Gastroesophageal sphincter (tissue), 4 donors: ENCODE data around the gene ZNF592. TPM values are rescaled to one million over a fixed set of nuclear protein-coding genes. Genes with fewer than 3 reads are reported as not detected.
"Not testable (repeated sequence)": the region's sequence is repeated elsewhere in the genome, so short reads cannot be mapped to it uniquely, and the experiment has no call there.

Source experiments
- ATAC-seq: fragments of 150-250 bp; one replicate; pipeline ENCODE4 v1.9.1; 2016; ENCODE audit warnings: mild to moderate bottlenecking, moderate library complexity
- H3K27ac ChIP-seq, 4 donors: fragments of 200-600 bp; sonication (generic) in 3 of 4; 1 replicate in 3 of 4; 2 replicates in 1 of 4; pipeline ENCODE4 v1.5.1; 2016 to 2019
- H3K27me3 ChIP-seq: fragments of 200-600 bp; sonication (generic); one replicate; pipeline ENCODE4 v1.5.1; 2019
- H3K36me3 ChIP-seq, 2 donors: fragments of 200-600 bp; sonication (generic); one replicate each; pipeline ENCODE4 v1.5.1; 2019; ENCODE audit warnings: control low read depth in 1 of 2
- H3K4me1 ChIP-seq, 3 donors: fragments of 200-600 bp; sonication (generic); 1 replicate in 2 of 3; 2 replicates in 1 of 3; pipeline ENCODE4 v1.5.1; 2016 to 2019; ENCODE audit warnings: control low read depth in 2 of 3
- H3K4me3 ChIP-seq, 2 donors: fragments of 200-600 bp; sonication (generic); one replicate each; pipeline ENCODE4 v1.5.1; 2019; ENCODE audit warnings: mild to moderate bottlenecking in 1 of 2, moderate library complexity in 1 of 2
- H3K9me3 ChIP-seq, 3 donors: fragments of 200-600 bp; sonication (generic); one replicate each; pipeline ENCODE4 v1.5.1; 2017 to 2019; ENCODE audit warnings: control low read depth in 2 of 3
- EP300 ChIP-seq: sonication (generic); formaldehyde crosslinking; IDR thresholded peaks from one replicate; pipeline ENCODE4 v1.6.1; 2017; ENCODE audit warnings: antibody characterized with exemption, mild to moderate bottlenecking
- POLR2A ChIP-seq, 2 donors: fragments of 450-650 bp; IDR thresholded peaks; one replicate each; pipeline ENCODE4 v1.6.1; 2017; ENCODE audit warnings: antibody characterized with exemption in 2 of 2, mild to moderate bottlenecking in 2 of 2, moderate library complexity in 1 of 2
- POLR2AphosphoS5 ChIP-seq: sonication (generic); formaldehyde crosslinking; IDR thresholded peaks from one replicate; pipeline ENCODE4 v1.6.1; 2017; ENCODE audit warnings: antibody characterized with exemption
- WGBS, 2 donors: methylation state at CpG; one replicate each; pipeline ENCODE4 v1.1.5; 2018; ENCODE audit warnings: low coverage in 1 of 2; 5-methylcytosine and 5-hydroxymethylcytosine counted together
- total RNA-seq, 4 donors: library from RNA; depleted of rRNA; stranded (reverse); fragments of >200 nt; gene quantifications; one replicate each; pipeline ENCODE4 v1.1.0, GENCODE V29; 2016
- TF ChIP-seq, protein P1 (sequence below), 4 experiments: fragments of 200-600 bp in 2 of 4; fragments of 450-650 bp in 2 of 4; sonication (generic) in 1 of 4; IDR thresholded peaks; one replicate each; pipeline ENCODE4 v1.5.1; 2017 to 2019; ENCODE audit warnings: antibody characterized with exemption in 4 of 4, mild to moderate bottlenecking in 2 of 4, moderate library complexity in 2 of 4

Gene ZNF592
- total RNA-seq, 4 donors from 2014 or later = 15.7 to 26.0 (median 19.1) TPM

- not testable (repeated sequence) for H3K4me3 ChIP-seq, H3K9me3 ChIP-seq, H3K36me3 ChIP-seq, H3K27me3 ChIP-seq
- peak; percentile 42 for ATAC-seq
- Histone ChIP-seq H3K4me1 (peaks cover 2 to 33% (median 7%) of the 10 kb centered on the region in 3 donors), H3K27ac (peak overlapping the region in 2 of 4 donors; percentile 79 to 87)
- 54 to 61% methylated on average over 6 to 7 of the region's 7 CpGs for WGBS, 2 donors
- TF ChIP-seq, protein P1, sequence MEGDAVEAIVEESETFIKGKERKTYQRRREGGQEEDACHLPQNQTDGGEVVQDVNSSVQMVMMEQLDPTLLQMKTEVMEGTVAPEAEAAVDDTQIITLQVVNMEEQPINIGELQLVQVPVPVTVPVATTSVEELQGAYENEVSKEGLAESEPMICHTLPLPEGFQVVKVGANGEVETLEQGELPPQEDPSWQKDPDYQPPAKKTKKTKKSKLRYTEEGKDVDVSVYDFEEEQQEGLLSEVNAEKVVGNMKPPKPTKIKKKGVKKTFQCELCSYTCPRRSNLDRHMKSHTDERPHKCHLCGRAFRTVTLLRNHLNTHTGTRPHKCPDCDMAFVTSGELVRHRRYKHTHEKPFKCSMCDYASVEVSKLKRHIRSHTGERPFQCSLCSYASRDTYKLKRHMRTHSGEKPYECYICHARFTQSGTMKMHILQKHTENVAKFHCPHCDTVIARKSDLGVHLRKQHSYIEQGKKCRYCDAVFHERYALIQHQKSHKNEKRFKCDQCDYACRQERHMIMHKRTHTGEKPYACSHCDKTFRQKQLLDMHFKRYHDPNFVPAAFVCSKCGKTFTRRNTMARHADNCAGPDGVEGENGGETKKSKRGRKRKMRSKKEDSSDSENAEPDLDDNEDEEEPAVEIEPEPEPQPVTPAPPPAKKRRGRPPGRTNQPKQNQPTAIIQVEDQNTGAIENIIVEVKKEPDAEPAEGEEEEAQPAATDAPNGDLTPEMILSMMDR (IDR thresholded peaks at IDR 0.05) = peak in 3 of 4 experiments; percentile 68 to 77 (median 70)
Observed at GRCh38 chr15:84845631-84846030, 97.2 kb downstream of the ZNF592 start.

DNA sequence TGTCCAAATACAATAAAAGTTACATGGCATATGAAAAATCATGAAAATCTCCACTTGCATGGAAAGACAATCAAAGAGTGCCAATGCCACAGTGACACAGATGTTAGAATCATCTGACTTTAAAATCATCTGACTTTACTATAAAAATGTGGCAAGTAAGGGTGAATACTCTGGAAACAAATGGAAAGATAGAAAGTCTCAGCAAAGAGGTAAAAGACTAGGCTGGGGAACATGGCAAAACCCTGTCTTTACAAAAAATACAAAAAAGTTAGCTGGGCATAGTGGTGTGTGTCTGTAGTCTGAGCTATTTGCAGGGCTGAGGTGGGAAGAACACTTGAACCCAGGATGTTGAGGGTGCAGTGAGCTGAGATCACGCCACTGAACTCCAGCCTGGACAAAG is 97.9 kb downstream of the ZNF592 start:
- Histone ChIP-seq H3K9me3 (peaks cover 0 to 9% (median 0%) of the 10 kb centered on the region in 3 donors), H3K4me1 (peaks cover under 1 to 27% (median 2%) of the 10 kb centered on the region in 3 donors), H3K4me3 (no peak overlapping the region), H3K27ac (no peak overlapping the region), H3K27me3 (no peaks in the 10 kb centered on the region), H3K36me3 (no peaks in the 10 kb centered on the region)
- 100% methylated on average over 1 of the region's 1 CpG for WGBS, 2 donors
- TF ChIP-seq, protein P1 (IDR thresholded peaks at IDR 0.05) = no peak
- TF ChIP-seq POLR2AphosphoS5 (no peak), EP300 (no peak), POLR2A (IDR thresholded peaks at IDR 0.05) (no peak)
- ATAC-seq = no peak

DNA sequence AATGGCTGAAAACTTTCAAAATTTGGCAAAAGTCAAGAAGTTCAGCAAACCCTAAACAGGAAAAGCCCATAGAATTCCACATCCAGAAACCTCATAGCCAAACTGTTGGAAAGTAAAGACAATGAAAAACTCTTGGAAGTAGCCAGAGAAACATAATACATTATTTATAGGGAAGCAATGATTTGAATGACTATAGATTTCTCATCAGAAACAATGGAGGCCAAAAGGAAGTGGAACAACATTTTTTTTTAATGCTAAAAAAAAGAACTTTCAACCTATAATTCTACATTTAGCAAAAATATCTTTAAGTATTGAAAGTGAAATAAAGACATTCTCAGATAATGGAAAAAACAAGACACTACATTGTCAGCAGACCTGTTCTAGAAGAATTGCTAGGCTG is 99.0 kb downstream of the ZNF592 start:
- peaks cover 0 to 9% (median 0%) of the 10 kb centered on the region in 3 donors for H3K9me3 ChIP-seq
- H3K36me3 ChIP-seq = no peaks in the 10 kb centered on the region
- H3K4me3 ChIP-seq = no peak overlapping the region
- H3K27me3 ChIP-seq = no peaks in the 10 kb centered on the region
- ATAC-seq = no peak
- TF ChIP-seq, protein P1 (IDR thresholded peaks at IDR 0.05) = no peak
- TF ChIP-seq POLR2A (IDR thresholded peaks at IDR 0.05) (no peak), POLR2AphosphoS5 (no peak), EP300 (no peak)
- no peak overlapping the region for H3K27ac ChIP-seq
- H3K4me1 ChIP-seq = peaks cover 0 to 16% (median 0%) of the 10 kb centered on the region in 3 donors

DNA sequence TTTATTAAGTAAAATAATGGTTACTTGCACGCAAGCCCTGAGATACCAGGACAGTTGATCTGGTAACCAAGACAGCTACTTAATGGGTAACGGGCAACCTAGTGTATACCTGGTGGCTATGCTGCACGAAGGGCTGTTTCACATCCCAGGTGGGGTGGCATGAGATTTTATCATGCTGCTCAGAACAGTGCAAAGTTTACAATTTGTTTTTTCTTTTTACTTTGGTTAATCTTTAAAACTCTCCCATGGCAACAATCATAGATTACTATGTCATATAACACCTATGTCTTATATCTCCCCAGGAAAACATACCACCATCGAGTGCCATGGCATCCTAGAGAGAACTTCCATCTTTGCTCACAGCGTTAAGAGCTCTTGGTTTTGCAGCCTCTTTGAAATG is 103.8 kb downstream of the ZNF592 start:
- no peak for ATAC-seq
- Histone ChIP-seq H3K9me3 (peaks cover 0 to 6% (median 0%) of the 10 kb centered on the region in 3 donors), H3K27me3 (no peaks in the 10 kb centered on the region), H3K4me3 (no peak overlapping the region), H3K36me3 (peaks cover 0 to 18% of the 10 kb centered on the region in 2 donors), H3K27ac (no peak overlapping the region), H3K4me1 (no peaks in the 10 kb centered on the region)
- 76 to 93% methylated on average over 4 to 5 of the region's 5 CpGs for WGBS, 2 donors
- no peak for TF ChIP-seq EP300

GRCh38 chr15:84855136-84855535 is 106.7 kb downstream of the ZNF592 start:
- no peaks in the 10 kb centered on the region for H3K27me3 ChIP-seq
- ATAC-seq = no peak
- peaks cover 0 to 47% of the 10 kb centered on the region in 2 donors for H3K36me3 ChIP-seq
- no peak overlapping the region for H3K4me3 ChIP-seq
- WGBS, 2 donors = 85% methylated on average over 9 of the region's 9 CpGs; no CpG with 5 or more reads in 1 of the 2 donors
- no peak overlapping the region for H3K27ac ChIP-seq
- TF ChIP-seq POLR2AphosphoS5 (no peak), POLR2A (IDR thresholded peaks at IDR 0.05) (no peak), EP300 (no peak)
- TF ChIP-seq, protein P1 (IDR thresholded peaks at IDR 0.05) = no peak
- no peaks in the 10 kb centered on the region for H3K4me1 ChIP-seq
- no peaks in the 10 kb centered on the region for H3K9me3 ChIP-seq

DNA sequence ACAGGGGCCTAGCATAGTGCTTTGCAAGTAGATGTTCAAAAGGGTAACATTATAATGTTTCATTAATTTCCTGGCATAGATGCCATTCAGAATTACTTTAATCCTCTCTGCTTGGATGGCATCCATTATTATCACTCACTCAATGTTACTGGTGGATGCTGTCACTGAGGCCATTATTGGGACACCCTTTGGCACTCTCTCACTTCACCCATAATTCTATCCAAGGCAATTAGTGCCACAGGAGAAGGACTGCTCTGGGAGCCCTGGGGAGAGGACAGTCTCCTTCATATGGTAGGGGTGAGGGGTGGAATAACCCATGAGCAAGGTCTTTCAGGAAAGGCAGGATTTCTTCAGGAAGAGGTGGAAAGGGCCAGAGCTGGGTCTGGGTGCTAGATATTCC is 107.4 kb downstream of the ZNF592 start:
- no peak for ATAC-seq
- H3K27ac ChIP-seq = no peak overlapping the region

More for the DNA sequence above, 107.4 kb downstream of the ZNF592 start:
- H3K4me3 ChIP-seq = no peak overlapping the region
- no peaks in the 10 kb centered on the region for H3K27me3 ChIP-seq
- H3K9me3 ChIP-seq = no peaks in the 10 kb centered on the region
- H3K36me3 ChIP-seq = peaks cover 0 to 52% of the 10 kb centered on the region in 2 donors
- no peaks in the 10 kb centered on the region for H3K4me1 ChIP-seq
- TF ChIP-seq POLR2A (IDR thresholded peaks at IDR 0.05) (no peak), POLR2AphosphoS5 (no peak), EP300 (no peak)
- TF ChIP-seq, protein P1 (IDR thresholded peaks at IDR 0.05) = no peak
